HCT116 (cell line): ENCODE data around the gene SLC9A6. TPM values are rescaled to one million over a fixed set of nuclear protein-coding genes. Genes with fewer than 3 reads are reported as not detected.

Experiments used
- ATAC-seq: fragments of 200-7000 bp; cut with Tn5 transposase; 2 replicates; pipeline ENCODE4 v1.9.1; 2020; ENCODE audit warnings: mild to moderate bottlenecking, moderate library complexity
- BruUV-seq: library from RNA; stranded (reverse); fragments of 400-500 nt; replicated peaks from 2 replicates; lab custom pipeline; 2021; lab: Mats Ljungman, UMichigan
- CTCF ChIA-PET: fragments of 300-600 bp; sonication (Branson Sonifier 250); formaldehyde crosslinking; loops from one replicate; lab custom pipeline; 2021; ENCODE audit warnings: antibody characterized with exemption; lab: Charles Lee
- POLR2A ChIA-PET: fragments of 300-600, 350-600 bp; sonication (Branson Sonifier 250); formaldehyde crosslinking; loops from one replicate; lab custom pipeline; 2021; ENCODE audit warnings: antibody characterized with exemption; lab: Charles Lee
- RAD21 ChIA-PET, 2 experiments: fragments of 300-600 bp; sonication (Branson Sonifier 250); formaldehyde crosslinking; loops; one replicate each; lab custom pipeline; 2023; ENCODE audit warnings: low total read pairs in 2 of 2; ENCODE audit not compliant: uncharacterized antibody in 2 of 2, unreplicated experiment in 2 of 2, low non-redundant PET in 1 of 2; lab: Charles Lee
- DNase-seq: peaks from one replicate; pipeline ENCODE4 v3.0.0-alpha.2; 2010; ENCODE audit warnings: low read depth, low spot score
- H2AFZ ChIP-seq: fragments of 200-600 bp; shearing (Covaris generic), sonication (generic); 2 replicates; pipeline ENCODE4 v1.6.1; 2017; ENCODE audit warnings: low read depth, mixed run types, mixed read lengths, antibody characterized with exemption, low read length; ENCODE audit not compliant: poor library complexity, severe bottlenecking
- H3K27ac ChIP-seq: 2 replicates; pipeline ENCODE4 v1.5.1; 2012; ENCODE audit warnings: low read depth, low read length
- H3K27me3 ChIP-seq: fragments of 200-600 bp; sonication (generic); 2 replicates; pipeline ENCODE4 v1.6.1; 2016; ENCODE audit warnings: mixed run types, low read length, mixed read lengths; ENCODE audit not compliant: insufficient read depth
- H3K36me3 ChIP-seq, 2 experiments: fragments of 200-500 bp in 1 of 2; fragments of 200-600 bp in 1 of 2; sonication (Bioruptor generic) in 1 of 2; sonication (generic) in 1 of 2; 2 replicates each; pipeline versions ENCODE4 v1.5.1 to v1.6.1; 2014 to 2016; ENCODE audit warnings: low read length in 2 of 2, inconsistent platforms in 1 of 2, mixed read lengths in 1 of 2, mixed run types in 1 of 2; ENCODE audit not compliant: insufficient read depth in 2 of 2, control insufficient read depth in 1 of 2
- H3K4me1 ChIP-seq, 2 experiments: fragments of 200-600 bp in 1 of 2; sonication (generic) in 1 of 2; 2 replicates each; pipeline versions ENCODE4 v1.5.1 to v1.6.1; 2012 to 2017; ENCODE audit warnings: low read length in 2 of 2, inconsistent platforms in 1 of 2, mild to moderate bottlenecking in 1 of 2, mixed read lengths in 1 of 2, mixed run types in 1 of 2, moderate library complexity in 1 of 2; ENCODE audit not compliant: insufficient read depth in 2 of 2, control insufficient read depth in 1 of 2
- H3K4me2 ChIP-seq: fragments of 200-600 bp; sonication (generic); 2 replicates; pipeline ENCODE4 v1.6.1; 2017; ENCODE audit warnings: mixed run types, low read length, mixed read lengths
- H3K4me3 ChIP-seq, 2 experiments: fragments of 200-600 bp in 1 of 2; sonication (generic) in 1 of 2; replicated peaks in 1 of 2; 2 replicates each; pipeline ENCODE4 v1.5.1; 2011 to 2016; ENCODE audit warnings: low read length in 2 of 2, control low read depth in 1 of 2, low read depth in 1 of 2, mild to moderate bottlenecking in 1 of 2, mixed read lengths in 1 of 2, mixed run types in 1 of 2
- H3K79me2 ChIP-seq: fragments of 200-600 bp; sonication (generic); 2 replicates; pipeline ENCODE4 v1.6.1; 2017; ENCODE audit warnings: mild to moderate bottlenecking, mixed run types, low read length, moderate library complexity, mixed read lengths; ENCODE audit not compliant: insufficient read depth
- H3K9ac ChIP-seq: fragments of 200-600 bp; sonication (generic); 2 replicates; pipeline ENCODE4 v1.6.1; 2016; ENCODE audit warnings: low read length, mixed read lengths
- H3K9me2 ChIP-seq: fragments of 200-600 bp; sonication (generic), shearing (Covaris generic); 2 replicates; pipeline ENCODE4 v1.6.1; 2017; ENCODE audit warnings: mixed run types, mild to moderate bottlenecking, moderate library complexity; ENCODE audit not compliant: insufficient read depth
- H3K9me3 ChIP-seq, 2 experiments: fragments of 200-500 bp in 1 of 2; fragments of 200-600 bp in 1 of 2; sonication (Bioruptor generic) in 1 of 2; sonication (generic) in 1 of 2; 2 replicates each; pipeline ENCODE4 v1.6.1; 2014 to 2017; ENCODE audit warnings: low read length in 2 of 2, mixed read lengths in 2 of 2, inconsistent platforms in 1 of 2, low read depth in 1 of 2, mild to moderate bottlenecking in 1 of 2, mixed run types in 1 of 2, moderate library complexity in 1 of 2; ENCODE audit not compliant: control insufficient read depth in 1 of 2, insufficient read depth in 1 of 2
- H4K20me1 ChIP-seq: fragments of 200-600 bp; sonication (generic), shearing (Covaris generic); 2 replicates; pipeline ENCODE4 v1.6.1; 2017; ENCODE audit warnings: mixed run types, mild to moderate bottlenecking, moderate library complexity; ENCODE audit not compliant: insufficient read depth
- CBX3 ChIP-seq: IDR thresholded peaks from 2 replicates; pipeline ENCODE4 v1.6.1; 2012; ENCODE audit warnings: low read depth
- CEBPB ChIP-seq: IDR thresholded peaks from 2 replicates; pipeline ENCODE4 v1.6.1; 2012; ENCODE audit warnings: low read depth
- EGR1 ChIP-seq: IDR thresholded peaks from 2 replicates; pipeline ENCODE4 v1.6.1; 2012; ENCODE audit warnings: low read depth
- ELF1 ChIP-seq: IDR thresholded peaks from 2 replicates; pipeline ENCODE4 v1.6.1; 2012; ENCODE audit warnings: low read depth, borderline replicate concordance
- EZH2 ChIP-seq: fragments of 200-600 bp; sonication (generic); IDR thresholded peaks from 2 replicates; pipeline ENCODE4 v1.6.1; 2017; ENCODE audit warnings: antibody characterized with exemption, mixed run types
- EZH2phosphoT487 ChIP-seq: fragments of 200-600 bp; IDR thresholded peaks from 2 replicates; pipeline ENCODE4 v1.6.1; 2018; ENCODE audit warnings: antibody characterized with exemption, borderline replicate concordance
- FOSL1 ChIP-seq: IDR thresholded peaks from 2 replicates; pipeline ENCODE4 v1.6.1; 2012; ENCODE audit warnings: low read depth
- JUND ChIP-seq: IDR thresholded peaks from 2 replicates; pipeline ENCODE4 v1.6.1; 2012
- POLR2A ChIP-seq: IDR thresholded peaks from 2 replicates; pipeline ENCODE4 v1.7.0; 2011; ENCODE audit warnings: borderline replicate concordance; ENCODE audit not compliant: insufficient read depth, insufficient read length; ENCODE audit errors: extremely low read depth
- POLR2AphosphoS5 ChIP-seq: IDR thresholded peaks from 2 replicates; pipeline ENCODE4 v1.6.1; 2011; ENCODE audit warnings: mild to moderate bottlenecking, low read depth, low read length, moderate library complexity
- RAD21 ChIP-seq: IDR thresholded peaks from 2 replicates; pipeline ENCODE4 v1.6.1; 2012; ENCODE audit warnings: low read depth, mild to moderate bottlenecking
- SIN3A ChIP-seq: IDR thresholded peaks from 2 replicates; pipeline ENCODE4 v1.6.1; 2012; ENCODE audit warnings: low read depth
- SP1 ChIP-seq: IDR thresholded peaks from 2 replicates; pipeline ENCODE4 v1.6.1; 2012; ENCODE audit warnings: low read depth
- SRF ChIP-seq: IDR thresholded peaks from 2 replicates; pipeline ENCODE4 v1.6.1; 2012; ENCODE audit warnings: low read depth
- TCF7L2 ChIP-seq: IDR thresholded peaks from 2 replicates; pipeline ENCODE4 v1.7.0; 2011; ENCODE audit warnings: borderline replicate concordance, inconsistent platforms; ENCODE audit not compliant: insufficient read depth, insufficient read length; ENCODE audit errors: extremely low read depth
- YY1 ChIP-seq: IDR thresholded peaks from 2 replicates; pipeline ENCODE4 v1.6.1; 2011; ENCODE audit warnings: low read length, low read depth, moderate library complexity, mild to moderate bottlenecking; ENCODE audit not compliant: insufficient replicate concordance; ENCODE audit errors: extremely low read depth
- ZFX ChIP-seq: fragments of 450-650 bp; IDR thresholded peaks from 2 replicates; pipeline ENCODE4 v1.6.1; 2017
- ZNF274 ChIP-seq: fragments of 200-500 bp; sonication (Bioruptor generic); IDR thresholded peaks from 2 replicates; pipeline ENCODE4 v1.6.1; 2014; ENCODE audit warnings: mild to moderate bottlenecking, low read depth, low read length, inconsistent platforms
- intact Hi-C: fragments of 100-400 bp; cut with micrococcal nuclease; formaldehyde crosslinking; loops from 2 replicates; pipeline ENCODE4 v1.10.0; 2022
- total RNA-seq: library from RNA; stranded (reverse); gene quantifications from one replicate; pipeline ENCODE4 v1.2.1, GENCODE V29; 2021; ENCODE audit not compliant: unreplicated experiment
- TF ChIP-seq, protein P1 (sequence below): IDR thresholded peaks from 2 replicates; pipeline ENCODE4 v1.6.1; 2012; ENCODE audit warnings: low read depth

The SLC9A6 gene
- total RNA-seq, 1 experiment from 2014 or later, result 10.8 TPM

DNA sequence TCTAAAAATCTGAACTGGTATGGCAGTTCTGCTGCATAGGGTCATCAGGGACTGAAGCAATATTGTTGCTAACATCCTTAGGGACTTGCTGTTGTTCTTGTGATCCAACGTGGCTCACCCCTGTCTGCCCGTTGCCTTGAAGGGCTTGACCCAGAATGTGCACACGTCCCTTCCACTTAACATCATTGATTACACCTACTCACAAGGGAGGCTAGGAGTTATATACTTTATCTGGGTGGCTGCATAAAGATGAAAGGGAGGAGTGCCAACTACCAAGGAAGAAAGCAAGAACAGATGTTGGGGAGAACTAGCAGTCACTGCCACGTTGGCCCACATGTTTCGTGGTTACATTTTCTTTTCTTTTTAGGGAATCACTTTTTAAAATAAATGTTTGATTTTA, 34.0 kb downstream of the SLC9A6 start:
- ChIA-PET CTCF (no interaction called here), POLR2A (no interaction called here), RAD21 (no interaction called here)
- DNase-seq, result no peak
- no peak for ATAC-seq
- Histone ChIP-seq H3K9me3 (no peaks in the 10 kb centered on the region), H3K4me3 (no peak overlapping the region), H3K27ac (no peak overlapping the region), H3K4me1 (no peaks in the 10 kb centered on the region), H3K9ac (no peak overlapping the region), H3K9me2 (no peaks in the 10 kb centered on the region), H3K4me2 (no peak overlapping the region), H3K27me3 (no peaks in the 10 kb centered on the region), H3K79me2 (no peaks in the 10 kb centered on the region), H2AFZ (no peak overlapping the region), H3K36me3 (no peaks in the 10 kb centered on the region), H4K20me1 (no peaks in the 10 kb centered on the region)
- intact Hi-C loops, result no loop called here
- no TSS peak for BruUV-seq
- TF ChIP-seq CEBPB (no peak), EZH2phosphoT487 (no peak), CBX3 (no peak), TCF7L2 (no peak), SIN3A (no peak), SRF (no peak), POLR2AphosphoS5 (no peak), ZNF274 (no peak), JUND (no peak), POLR2A (no peak), RAD21 (no peak), ZFX (no peak), EGR1 (no peak), FOSL1 (no peak), EZH2 (no peak), SP1 (no peak), YY1 (no peak), ELF1 (no peak)
- TF ChIP-seq, protein P1, sequence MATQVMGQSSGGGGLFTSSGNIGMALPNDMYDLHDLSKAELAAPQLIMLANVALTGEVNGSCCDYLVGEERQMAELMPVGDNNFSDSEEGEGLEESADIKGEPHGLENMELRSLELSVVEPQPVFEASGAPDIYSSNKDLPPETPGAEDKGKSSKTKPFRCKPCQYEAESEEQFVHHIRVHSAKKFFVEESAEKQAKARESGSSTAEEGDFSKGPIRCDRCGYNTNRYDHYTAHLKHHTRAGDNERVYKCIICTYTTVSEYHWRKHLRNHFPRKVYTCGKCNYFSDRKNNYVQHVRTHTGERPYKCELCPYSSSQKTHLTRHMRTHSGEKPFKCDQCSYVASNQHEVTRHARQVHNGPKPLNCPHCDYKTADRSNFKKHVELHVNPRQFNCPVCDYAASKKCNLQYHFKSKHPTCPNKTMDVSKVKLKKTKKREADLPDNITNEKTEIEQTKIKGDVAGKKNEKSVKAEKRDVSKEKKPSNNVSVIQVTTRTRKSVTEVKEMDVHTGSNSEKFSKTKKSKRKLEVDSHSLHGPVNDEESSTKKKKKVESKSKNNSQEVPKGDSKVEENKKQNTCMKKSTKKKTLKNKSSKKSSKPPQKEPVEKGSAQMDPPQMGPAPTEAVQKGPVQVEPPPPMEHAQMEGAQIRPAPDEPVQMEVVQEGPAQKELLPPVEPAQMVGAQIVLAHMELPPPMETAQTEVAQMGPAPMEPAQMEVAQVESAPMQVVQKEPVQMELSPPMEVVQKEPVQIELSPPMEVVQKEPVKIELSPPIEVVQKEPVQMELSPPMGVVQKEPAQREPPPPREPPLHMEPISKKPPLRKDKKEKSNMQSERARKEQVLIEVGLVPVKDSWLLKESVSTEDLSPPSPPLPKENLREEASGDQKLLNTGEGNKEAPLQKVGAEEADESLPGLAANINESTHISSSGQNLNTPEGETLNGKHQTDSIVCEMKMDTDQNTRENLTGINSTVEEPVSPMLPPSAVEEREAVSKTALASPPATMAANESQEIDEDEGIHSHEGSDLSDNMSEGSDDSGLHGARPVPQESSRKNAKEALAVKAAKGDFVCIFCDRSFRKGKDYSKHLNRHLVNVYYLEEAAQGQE, result no peak
